GM12878 (cell line): ENCODE measurements around the gene IRS2. TPM values are rescaled to one million over a fixed set of nuclear protein-coding genes. Genes with fewer than 3 reads are reported as not detected.

ENCODE experiments used
- ATAC-seq: fragments of 200-7000 bp; cut with Tn5 transposase; 3 replicates; pipeline ENCODE4 v1.9.1; 2020; ENCODE audit warnings: mild to moderate bottlenecking, moderate library complexity
- BruUV-seq: library from RNA; stranded (reverse); fragments of 400-500 nt; replicated peaks from 2 replicates; lab custom pipeline; 2021; lab: Mats Ljungman, UMichigan
- CTCF ChIA-PET: fragments of 300-600 bp; sonication (Branson Sonifier 250); formaldehyde crosslinking; extraction: SDS; loops from one replicate; lab custom pipeline; 2021; ENCODE audit warnings: inconsistent platforms; lab: Yijun Ruan, JAX
- POLR2A ChIA-PET: fragments of 350-600 bp; formaldehyde crosslinking; extraction: SDS; loops from one replicate; lab custom pipeline; 2021; ENCODE audit warnings: inconsistent platforms; lab: Charles Lee
- RAD21 ChIA-PET: fragments of 300-600 bp; sonication (Branson Sonifier 250); formaldehyde crosslinking; loops from one replicate; lab custom pipeline; 2023; ENCODE audit warnings: antibody characterized with exemption; ENCODE audit not compliant: unreplicated experiment; lab: Charles Lee
- SMC1A ChIA-PET: fragments of 300-600 bp; sonication (Branson Sonifier 250); formaldehyde crosslinking; loops from one replicate; lab custom pipeline; 2023; ENCODE audit not compliant: unreplicated experiment, uncharacterized antibody; lab: Charles Lee
- DNase-seq: peaks from one replicate; pipeline ENCODE4 v3.0.0-alpha.2; 2011; ENCODE audit warnings: low read depth, low spot score
- FAIRE-seq: peaks from 3 replicates; lab custom pipeline; 2011; peaks lifted over from hg19 to GRCh38; lab: Jason Lieb, UNC
- H2AFZ ChIP-seq: 2 replicates; pipeline ENCODE4 v1.6.0; 2011; ENCODE audit warnings: low read depth, low read length, control low read depth; ENCODE audit not compliant: control insufficient read depth
- H3K27ac ChIP-seq: 2 replicates; pipeline ENCODE4 v1.5.1; 2011; ENCODE audit warnings: control low read depth; ENCODE audit not compliant: control insufficient read depth, insufficient read depth
- H3K27me3 ChIP-seq, 2 experiments: replicated peaks in 1 of 2; 2 replicates each; pipeline versions ENCODE4 v1.6.0 to v1.6.1; 2011; ENCODE audit warnings: low read length in 1 of 2; ENCODE audit not compliant: control insufficient read depth in 2 of 2, insufficient read depth in 2 of 2
- H3K36me3 ChIP-seq, 2 experiments: 2 replicates each; pipeline ENCODE4 v1.5.1; 2011; ENCODE audit warnings: low read length in 1 of 2; ENCODE audit not compliant: control insufficient read depth in 2 of 2, insufficient read depth in 2 of 2
- H3K4me1 ChIP-seq: 2 replicates; pipeline ENCODE4 v1.6.1; 2011; ENCODE audit warnings: mild to moderate bottlenecking, low read length, moderate library complexity, mixed read lengths; ENCODE audit not compliant: control insufficient read depth, insufficient read depth
- H3K4me2 ChIP-seq: 2 replicates; pipeline ENCODE4 v1.6.0; 2011; ENCODE audit warnings: control low read depth; ENCODE audit not compliant: control insufficient read depth, insufficient read depth
- H3K4me3 ChIP-seq: fragments of 200-600 bp; sonication (generic); 2 replicates; pipeline ENCODE4 v1.5.1; 2016
- H3K79me2 ChIP-seq: 2 replicates; pipeline ENCODE4 v1.6.0; 2011; ENCODE audit warnings: low read length; ENCODE audit not compliant: control insufficient read depth, insufficient read depth
- H3K9ac ChIP-seq: 2 replicates; pipeline ENCODE4 v1.8.0; 2011; ENCODE audit warnings: low read length, control low read depth, mixed read lengths; ENCODE audit not compliant: control insufficient read depth, insufficient read depth
- H3K9me3 ChIP-seq: replicated peaks from 3 replicates; pipeline ENCODE4 v1.5.1; 2011; ENCODE audit warnings: mild to moderate bottlenecking, low read length; ENCODE audit not compliant: control insufficient read depth, insufficient read depth
- H4K20me1 ChIP-seq: 2 replicates; pipeline ENCODE4 v1.6.0; 2011; ENCODE audit not compliant: control insufficient read depth, insufficient read depth
- IRF5 ChIP-seq: fragments of 450-650 bp; IDR thresholded peaks from 2 replicates; pipeline ENCODE4 v1.6.1; 2017; ENCODE audit warnings: borderline replicate concordance
- STAT1 ChIP-seq: fragments of 450-650 bp; conservative IDR thresholded peaks from 2 replicates; pipeline ENCODE4 v1.6.1; 2014; ENCODE audit warnings: antibody characterized with exemption, mild to moderate bottlenecking
- ZBTB11 ChIP-seq: fragments of 450-650 bp; formaldehyde crosslinking; IDR thresholded peaks from 2 replicates; pipeline ENCODE4 v1.5.0; 2022; ENCODE audit warnings: mild to moderate bottlenecking, missing genetic modification characterization
- WGBS: methylation state at CpG from one replicate; pipeline ENCODE4 v1.1.6; 2016; ENCODE audit warnings: low lambda C conversion rate; ENCODE audit not compliant: insufficient replicate concordance, insufficient coverage; ENCODE audit errors: missing lambda C conversion rate; 5-methylcytosine and 5-hydroxymethylcytosine counted together
- in situ Hi-C: fragments of 300-500 bp; cut with MboI; formaldehyde crosslinking; loops from 9 replicates; pipeline ENCODE4 v1.14.3; 2018; ENCODE audit warnings: mixed read lengths
- intact Hi-C: fragments of 100-400 bp; cut with micrococcal nuclease; formaldehyde crosslinking; loops from one replicate; pipeline ENCODE4 v1.14.2; 2022; ENCODE audit not compliant: unreplicated experiment
- polyA plus RNA-seq, 11 experiments: library from polyadenylated mRNA; depleted of rRNA in 4 of 11; unstranded in 6 of 11; stranded (reverse) in 5 of 11; fragments of >200 nt; fragmentation: Nextera tagmentation in 4 of 11; fragmentation: Illumina TruSeq in 1 of 11; extraction: Ambion mirVana in 4 of 11; extraction: Trizol in 1 of 11; gene quantifications; 1 replicate in 1 of 11; 2 replicates in 10 of 11; pipeline versions ENCODE4 v1.2.1 to v1.2.3, GENCODE V29; 2011 to 2016; ENCODE audit warnings: inconsistent platforms in 2 of 11, missing spikeins in 2 of 11, low read depth in 1 of 11
- total RNA-seq, 4 experiments: library from RNA; depleted of rRNA in 3 of 4; stranded (reverse); fragments of >200 nt in 3 of 4; fragmentation: Illumina TruSeq in 1 of 4; extraction: Trizol in 1 of 4; gene quantifications; 2 replicates each; pipeline versions ENCODE4 v1.2.1 to v1.2.3, GENCODE V29; 2013 to 2021

IRS2 gene
- total and polyA plus RNA-seq, 10 of the 15 experiments (the other 5 are each of a cell fraction or from before 2014, with no cell fraction given): 0.01 to 0.31 (median 0.07) TPM; not detected in 6

GRCh38 chr13:109737046-109737573 lies 49.3 kb downstream of the IRS2 start:
- ATAC-seq (no peak), FAIRE-seq (no peak), DNase-seq (no peak)
- no TSS peak for BruUV-seq
- Histone ChIP-seq H3K36me3 (no peaks in the 10 kb centered on the region), H3K9ac (no peak overlapping the region), H3K27ac (no peak overlapping the region), H3K27me3 (no peaks in the 10 kb centered on the region), H3K9me3 (no peaks in the 10 kb centered on the region; the same call in 2 of the 3 replicates), H2AFZ (no peak overlapping the region), H3K4me2 (no peak overlapping the region), H3K79me2 (no peaks in the 10 kb centered on the region), H3K4me1 (no peaks in the 10 kb centered on the region), H4K20me1 (no peaks in the 10 kb centered on the region), H3K4me3 (no peak overlapping the region)
- ChIA-PET SMC1A (no interaction called here), RAD21 (no interaction called here), POLR2A (no interaction called here), CTCF (no interaction called here)
- WGBS: 43% methylated on average over 13 of the region's 13 CpGs
- intact Hi-C loops (no loop called here), in situ Hi-C loops (no loop called here)
- TF ChIP-seq STAT1: no peak
- TF ChIP-seq ZBTB11 (CRISPR knock-in tag): no peak
- no peak for TF ChIP-seq IRF5
